D721Med (cell line): ENCODE results near the gene MRPS11.
A peak's percentile ranks its signal among the peaks of the same experiment; 100 is the strongest.

Experiments
- DNase-seq: peaks from one replicate; pipeline ENCODE4 v3.0.0; 2011; ENCODE audit warnings: low spot score; ENCODE audit not compliant: insufficient read length
- FAIRE-seq: peaks from 2 replicates; lab custom pipeline; 2011; peaks lifted over from hg19 to GRCh38; lab: Jason Lieb, UNC
- CTCF ChIP-seq: IDR thresholded peaks from 2 replicates; pipeline ENCODE4 v1.5.1; 2012; ENCODE audit warnings: mild to moderate bottlenecking, control low read depth; ENCODE audit not compliant: insufficient read depth; ENCODE audit errors: missing control alignments

The MRPS11 gene

GRCh38 chr15:88480981-88481380 is 13.5 kb downstream of the MRPS11 start:
- no peak for FAIRE-seq
- TF ChIP-seq CTCF: no peak
- no peak for DNase-seq

- FAIRE-seq: no peak
Measured at GRCh38 chr15:88482263-88482662, 14.8 kb downstream of the MRPS11 start.

GRCh38 chr15:88484682-88485331 is 17.3 kb downstream of the MRPS11 start:
- peak; percentile 91 for FAIRE-seq
- peak; percentile 79 for DNase-seq
- TF ChIP-seq CTCF: no peak

More at GRCh38 chr15:88482263-88482662, 14.8 kb downstream of the MRPS11 start:
- no peak for TF ChIP-seq CTCF
- no peak for DNase-seq

GRCh38 chr15:88487178-88487795 is 19.8 kb downstream of the MRPS11 start:
- no peak for DNase-seq
- TF ChIP-seq CTCF: no peak
- FAIRE-seq: no peak

- no peak for DNase-seq
- TF ChIP-seq CTCF: no peak
Measured at GRCh38 chr15:88487796-88488523, 20.5 kb downstream of the MRPS11 start.

GRCh38 chr15:88489321-88489720 is 21.8 kb downstream of the MRPS11 start:
- FAIRE-seq (no peak), DNase-seq (no peak)
- TF ChIP-seq CTCF: no peak

More at GRCh38 chr15:88487796-88488523, 20.5 kb downstream of the MRPS11 start:
- no peak for FAIRE-seq

GRCh38 chr15:88490036-88490435 is 22.5 kb downstream of the MRPS11 start:
- TF ChIP-seq CTCF: no peak
- DNase-seq (no peak), FAIRE-seq (no peak)
